ENCODE measurements around the gene MARCHF5. TPM values are rescaled to one million over a fixed set of nuclear protein-coding genes. Genes with fewer than 3 reads are reported as not detected.

The MARCHF5 gene
- total RNA-seq, 1 experiment from 2014 or later, result 39.1 TPM

DNA sequence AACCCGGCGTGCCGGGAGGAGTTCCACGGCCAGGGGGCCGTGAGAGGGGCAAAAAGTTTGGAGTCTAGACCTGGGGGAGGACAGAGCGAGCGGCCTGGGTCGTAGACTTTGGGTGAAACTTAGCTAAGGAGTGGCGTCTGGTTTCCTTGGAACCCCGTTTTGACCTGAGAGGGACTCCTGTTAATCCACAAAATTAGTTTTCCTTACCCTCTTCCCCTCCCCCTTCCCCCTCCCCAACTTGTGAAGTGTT is 574 bp downstream of the MARCHF5 start:
- H4K20me1 ChIP-seq (ENCODE audit: insufficient read depth), result peaks cover 3% of the 10 kb centered on the region; the same call in 1 of the 2 replicates
- H3K4me3 ChIP-seq, result peak overlapping the region; percentile 89
- TF ChIP-seq CTCF (conservative IDR thresholded peaks at IDR 0.05) (no peak), EZH2 (IDR thresholded peaks at IDR 0.05; ENCODE audit: low read depth) (no peak)
- BruUV-seq (replicated peaks), result no TSS peak
- POLR2A ChIA-PET (ENCODE audit: unreplicated experiment), result interaction anchor here (0.6 kb wide), 1 partner anchor 993 kb away, joined by 3 read pairs; no protein-coding TSS in a partner anchor
- intact Hi-C loops (cut with micrococcal nuclease; ENCODE audit: unreplicated experiment), result loop anchor here (1.0 to 2.0 kb wide), 2 partner anchors 51 to 204 kb away; no protein-coding TSS in a partner anchor
- peaks cover 4% of the 10 kb centered on the region; the same call in 1 of the 2 replicates for H3F3A ChIP-seq (ENCODE audit: insufficient read depth, low read depth)
- H3K4me2 ChIP-seq, result peak overlapping the region; percentile 83
- peaks cover 46% of the 10 kb centered on the region for H3K79me2 ChIP-seq (ENCODE audit: low read depth)
- H3K9me2 ChIP-seq (ENCODE audit: insufficient read depth), result no peaks in the 10 kb centered on the region
- H3K36me3 ChIP-seq (ENCODE audit: low read depth), result no peaks in the 10 kb centered on the region
- H3K27me3 ChIP-seq (ENCODE audit: insufficient read depth, low read depth), result no peaks in the 10 kb centered on the region
- H3K4me1 ChIP-seq (replicated peaks; ENCODE audit: insufficient read depth), result peaks cover 8% of the 10 kb centered on the region
- H3K27ac ChIP-seq, result peak overlapping the region; percentile 59
- H2AFZ ChIP-seq, result peak overlapping the region; percentile 81
- no peak for DNase-seq
- CTCF ChIA-PET, result interaction anchor here (0.7 kb wide), 3 partner anchors 27 to 204 kb away, joined by 3 to 17 read pairs (median 3); no protein-coding TSS in a partner anchor
- H3K9me3 ChIP-seq (ENCODE audit: insufficient read depth, low read depth), result no peaks in the 10 kb centered on the region

- BruUV-seq (replicated peaks), result no TSS peak
- intact Hi-C loops (cut with micrococcal nuclease; ENCODE audit: unreplicated experiment), result loop anchor here (1.0 to 2.0 kb wide), 2 partner anchors 51 to 205 kb away; no protein-coding TSS in a partner anchor
- Histone ChIP-seq H3K4me3 (peak overlapping the region; percentile 89), H3K4me1 (replicated peaks; ENCODE audit: insufficient read depth) (peaks cover 8% of the 10 kb centered on the region), H2AFZ (0 out of 2 replicates have a peak overlapping the region, but pooled peaks have one; percentile 58), H4K20me1 (ENCODE audit: insufficient read depth) (peaks cover 6% of the 10 kb centered on the region; the same call in 1 of the 2 replicates), H3K9me3 (ENCODE audit: insufficient read depth, low read depth) (no peaks in the 10 kb centered on the region), H3K27me3 (ENCODE audit: insufficient read depth, low read depth) (no peaks in the 10 kb centered on the region), H3K4me2 (peak overlapping the region; percentile 83), H3K36me3 (ENCODE audit: low read depth) (no peaks in the 10 kb centered on the region), H3K9me2 (ENCODE audit: insufficient read depth) (no peaks in the 10 kb centered on the region), H3F3A (ENCODE audit: insufficient read depth, low read depth) (peaks cover 4% of the 10 kb centered on the region; the same call in 1 of the 2 replicates), H3K79me2 (ENCODE audit: low read depth) (peaks cover 49% of the 10 kb centered on the region), H3K27ac (peak overlapping the region; percentile 59)
- peak; percentile 5 to 45 for DNase-seq
- TF ChIP-seq CTCF (conservative IDR thresholded peaks at IDR 0.05) (peak; percentile 47), EZH2 (IDR thresholded peaks at IDR 0.05; ENCODE audit: low read depth) (no peak)
- CTCF ChIA-PET, result no interaction called here
- POLR2A ChIA-PET (ENCODE audit: unreplicated experiment), result interaction anchor here (0.6 to 0.7 kb wide), 2 partner anchors 86 to 993 kb away, joined by 3 read pairs; no protein-coding TSS in a partner anchor
Observed at GRCh38 chr10:92291921-92292845, 1.2 kb downstream of the MARCHF5 start.

DNA sequence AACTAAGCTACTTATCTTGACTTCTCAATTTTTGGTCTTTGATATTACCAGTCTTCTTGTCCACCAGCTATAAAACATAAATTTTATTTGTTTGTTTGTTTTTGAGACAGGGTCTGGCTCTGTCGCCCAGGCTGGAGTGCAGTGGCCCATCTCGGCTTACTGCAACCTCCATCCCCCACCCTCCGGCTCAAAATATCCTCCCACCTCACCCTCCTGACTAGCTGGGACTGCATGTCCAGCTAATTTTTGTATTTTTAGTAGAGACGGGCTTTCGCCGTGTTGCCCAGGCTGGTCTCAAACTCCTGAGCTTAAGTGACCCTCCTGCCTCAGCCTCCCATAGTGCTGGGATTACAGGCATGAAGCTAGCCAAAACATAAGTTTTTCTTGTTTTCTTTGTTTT is 7.5 kb downstream of the MARCHF5 start:
- BruUV-seq (replicated peaks), result no TSS peak
- Histone ChIP-seq H3K9me3 (ENCODE audit: insufficient read depth, low read depth) (no peaks in the 10 kb centered on the region), H3K36me3 (ENCODE audit: low read depth) (no peaks in the 10 kb centered on the region), H3K4me2 (no peak overlapping the region), H3K9me2 (ENCODE audit: insufficient read depth) (no peaks in the 10 kb centered on the region), H4K20me1 (ENCODE audit: insufficient read depth) (peaks cover 18% of the 10 kb centered on the region), H3F3A (ENCODE audit: insufficient read depth, low read depth) (no peaks in the 10 kb centered on the region), H3K4me1 (replicated peaks; ENCODE audit: insufficient read depth) (no peaks in the 10 kb centered on the region), H3K79me2 (ENCODE audit: low read depth) (peaks cover 60% of the 10 kb centered on the region), H3K4me3 (no peak overlapping the region), H3K27me3 (ENCODE audit: insufficient read depth, low read depth) (no peaks in the 10 kb centered on the region), H2AFZ (no peak overlapping the region), H3K27ac (no peak overlapping the region)
- ChIA-PET CTCF (no interaction called here), POLR2A (ENCODE audit: unreplicated experiment) (no interaction called here)
- intact Hi-C loops (cut with micrococcal nuclease; ENCODE audit: unreplicated experiment), result no loop called here
- DNase-seq, result no peak
- TF ChIP-seq CTCF (conservative IDR thresholded peaks at IDR 0.05) (no peak), EZH2 (IDR thresholded peaks at IDR 0.05; ENCODE audit: low read depth) (no peak)

All from PC-9 (cell line).